Suppressor macrophage treated with lipopolysaccharide for 1 hour (primary cell): ENCODE measurements around the gene ZBTB12.
A peak's percentile ranks its signal among the peaks of the same experiment; 100 is the strongest.
"Not testable (repeated sequence)": the region's sequence is repeated elsewhere in the genome, so short reads cannot be mapped to it uniquely, and the experiment has no call there.

Experiments used
- DNase-seq, 3 donors: peaks; one replicate each; pipeline ENCODE4 v3.0.0-alpha.2; 2020 to 2022

Gene ZBTB12

GRCh38 chr6:31874836-31875572 lies 26.9 kb downstream of the ZBTB12 start:
- peak in 1 of 3 donors; percentile 38 for DNase-seq

- no peak for DNase-seq
Measured at GRCh38 chr6:31874084-31874670, 27.7 kb downstream of the ZBTB12 start.

- no peak for DNase-seq
Measured at GRCh38 chr6:31871046-31871659, 30.7 kb downstream of the ZBTB12 start.

- no peak for DNase-seq
Measured at GRCh38 chr6:31870385-31870921, 31.4 kb downstream of the ZBTB12 start.

GRCh38 chr6:31869343-31869742 lies 32.5 kb downstream of the ZBTB12 start:
- DNase-seq, result no peak

GRCh38 chr6:31868658-31868971 lies 33.3 kb downstream of the ZBTB12 start:
- not testable (repeated sequence) for DNase-seq

- no peak for DNase-seq
Measured at GRCh38 chr6:31865205-31866118, 36.4 kb downstream of the ZBTB12 start.

- no peak for DNase-seq
Measured at GRCh38 chr6:31864818-31865204, 37.1 kb downstream of the ZBTB12 start.

GRCh38 chr6:31864123-31864562 lies 37.7 kb downstream of the ZBTB12 start:
- not testable (repeated sequence) for DNase-seq

- peak; percentile 100 for DNase-seq
Measured at GRCh38 chr6:31862344-31863235, 39.3 kb downstream of the ZBTB12 start, which contains the start of gene NEU1. TSS of gene NEU1 (minus strand) at chr6:31862821. CDS start at chr6:31862776, 45 bp downstream.

GRCh38 chr6:31861919-31862343 lies 40.0 kb downstream of the ZBTB12 start:
- DNase-seq, result no peak

GRCh38 chr6:31861150-31861549 lies 40.7 kb downstream of the ZBTB12 start:
- no peak for DNase-seq

- DNase-seq, result no peak
Measured at GRCh38 chr6:31860349-31860748, 41.5 kb downstream of the ZBTB12 start.

- DNase-seq, result no peak
Measured at GRCh38 chr6:31859923-31860322, 42.0 kb downstream of the ZBTB12 start.

GRCh38 chr6:31858707-31859106 lies 43.2 kb downstream of the ZBTB12 start:
- DNase-seq, result no peak

- DNase-seq, result not testable (repeated sequence)
Measured at GRCh38 chr6:31857774-31858173, 44.1 kb downstream of the ZBTB12 start.

- not testable (repeated sequence) for DNase-seq
Measured at GRCh38 chr6:31851980-31852718, 49.7 kb downstream of the ZBTB12 start.

- DNase-seq, result no peak
Measured at GRCh38 chr6:31851485-31851832, 50.4 kb downstream of the ZBTB12 start.

GRCh38 chr6:31850765-31851484 lies 51.0 kb downstream of the ZBTB12 start:
- DNase-seq, result no peak
